ENCODE measurements around the gene HRAS. TPM values are rescaled to one million over a fixed set of nuclear protein-coding genes. Genes with fewer than 3 reads are reported as not detected.

Gene HRAS
- polyA plus RNA-seq, 1 of the 3 experiments (the other 2 are of a cell fraction): 217 TPM

- H3K36me3 ChIP-seq (replicated peaks in 1 of 2; ENCODE audit: control insufficient read depth in 1 of 2, insufficient read depth in 2 of 2, low read length in 1 of 2): no peaks in the 10 kb centered on the region
- H3K4me2 ChIP-seq: no peak overlapping the region
- H4K20me1 ChIP-seq (ENCODE audit: insufficient read depth): no peaks in the 10 kb centered on the region
- H3K9ac ChIP-seq: no peak overlapping the region
- H3K27ac ChIP-seq (ENCODE audit: low read depth in 2 of 2, low read length in 1 of 2): no peak overlapping the region
- POLR2A ChIA-PET: interaction anchor here (1.5 kb wide), 1 partner anchor 17 kb away, joined by 3 read pairs; no protein-coding TSS in a partner anchor
- no peaks in the 10 kb centered on the region for H3K9me3 ChIP-seq
- WGBS (ENCODE audit: low lambda C conversion rate): 82% methylated on average over 10 of the region's 15 CpGs
- no peak overlapping the region for H2AFZ ChIP-seq (ENCODE audit: low read depth)
- peaks cover 11% of the 10 kb centered on the region for H3K27me3 ChIP-seq (ENCODE audit: insufficient read depth)
- DNase-seq: no peak
- peaks cover 4 to 29% of the 10 kb centered on the region in 2 experiments; a peak in 2 of 4 replicates for H3K4me1 ChIP-seq (ENCODE audit: control insufficient read depth in 1 of 2, insufficient read depth in 2 of 2, low read depth in 1 of 2, low read length in 1 of 2)
- TF ChIP-seq TEAD4 (IDR thresholded peaks at IDR 0.05; ENCODE audit: borderline replicate concordance, insufficient read depth) (no peak), USF1 (IDR thresholded peaks at IDR 0.05; ENCODE audit: borderline replicate concordance, low read depth) (no peak), CTCF (IDR thresholded peaks at IDR 0.05) (no peak), GABPA (IDR thresholded peaks at IDR 0.05; ENCODE audit: low read depth) (no peak), MXI1 (IDR thresholded peaks at IDR 0.05; ENCODE audit: low read depth, low read length) (no peak), NFIC (IDR thresholded peaks at IDR 0.05; ENCODE audit: borderline replicate concordance) (no peak), FOXM1 (IDR thresholded peaks at IDR 0.05; ENCODE audit: low read depth) (no peak), JUND (IDR thresholded peaks at IDR 0.05) (no peak), SIN3A (IDR thresholded peaks at IDR 0.05; ENCODE audit: borderline replicate concordance, low read depth, low read length) (no peak), POLR2AphosphoS5 (IDR thresholded peaks at IDR 0.05; ENCODE audit: low read depth, low read length) (no peak), REST (IDR thresholded peaks at IDR 0.05; ENCODE audit: low read depth, low read length) (no peak), NRF1 (IDR thresholded peaks at IDR 0.05; ENCODE audit: low read depth, low read length) (no peak), YY1 (IDR thresholded peaks at IDR 0.05; ENCODE audit: low read depth) (no peak), FOSL2 (IDR thresholded peaks at IDR 0.05; ENCODE audit: borderline replicate concordance, low read depth) (no peak)
- no peaks in the 10 kb centered on the region for H3K9me2 ChIP-seq
- no peaks in the 10 kb centered on the region for H3F3A ChIP-seq (replicated peaks; ENCODE audit: insufficient read depth)
- no peaks in the 10 kb centered on the region; the same call in 1 of the 2 replicates for H3K79me2 ChIP-seq (ENCODE audit: insufficient read depth)
- CTCF ChIA-PET: interaction anchor here (0.9 to 1.5 kb wide), 2 partner anchors 41 to 165 kb away, joined by 3 to 7 read pairs; no protein-coding TSS in a partner anchor
- H3K4me3 ChIP-seq (ENCODE audit: low read depth in 2 of 2, low read length in 1 of 2): no peak overlapping the region
Measured at GRCh38 chr11:559020-559620, 23.7 kb upstream of the HRAS start.
